Calu3 (cell line): Measurements from ENCODE around the gene FXN. TPM values are rescaled to one million over a fixed set of nuclear protein-coding genes. Genes with fewer than 3 reads are reported as not detected.

Source experiments
- BruUV-seq: library from RNA; stranded (reverse); fragments of 400-500 nt; replicated peaks from 2 replicates; lab custom pipeline; 2021; lab: Mats Ljungman, UMichigan
- CTCF ChIA-PET: fragments of 300-600 bp; sonication (Branson Sonifier 250); formaldehyde crosslinking; loops from one replicate; lab custom pipeline; 2022; ENCODE audit warnings: antibody characterized with exemption; lab: Charles Lee
- DNase-seq: peaks from one replicate; pipeline ENCODE4 v3.0.0; 2022
- H3K27ac Mint-ChIP-seq: one replicate; pipeline ENCODE4 v1.8.0; 2022; ENCODE audit warnings: mixed read lengths; ENCODE audit not compliant: unreplicated experiment
- H3K27me3 Mint-ChIP-seq: one replicate; pipeline ENCODE4 v1.8.0; 2022; ENCODE audit warnings: mixed read lengths; ENCODE audit not compliant: unreplicated experiment
- H3K36me3 Mint-ChIP-seq: one replicate; pipeline ENCODE4 v1.8.0; 2022; ENCODE audit warnings: mild to moderate bottlenecking, moderate library complexity, mixed read lengths; ENCODE audit not compliant: insufficient read depth, unreplicated experiment
- H3K4me1 Mint-ChIP-seq: one replicate; pipeline ENCODE4 v1.8.0; 2022; ENCODE audit warnings: mild to moderate bottlenecking, low read depth, mixed read lengths; ENCODE audit not compliant: unreplicated experiment
- H3K4me3 Mint-ChIP-seq: one replicate; pipeline ENCODE4 v1.8.0; 2022; ENCODE audit warnings: mild to moderate bottlenecking, low read depth, moderate library complexity, mixed read lengths; ENCODE audit not compliant: unreplicated experiment
- H3K9me3 Mint-ChIP-seq: one replicate; pipeline ENCODE4 v1.8.0; 2022; ENCODE audit warnings: low read depth, mixed read lengths; ENCODE audit not compliant: unreplicated experiment
- intact Hi-C: fragments of 100-400 bp; cut with micrococcal nuclease; formaldehyde crosslinking; loops from one replicate; pipeline ENCODE4 v1.10.0; 2022; ENCODE audit not compliant: unreplicated experiment
- total RNA-seq: library from RNA; stranded (reverse); gene quantifications from 2 replicates; pipeline ENCODE4 v1.2.3, GENCODE V29; 2022
- TF ChIP-seq, protein P1 (sequence below): fragments of 200-600 bp; IDR thresholded peaks from one replicate; pipeline ENCODE4 v1.8.0; 2022; ENCODE audit warnings: antibody characterized with exemption; ENCODE audit not compliant: unreplicated experiment

The FXN gene
- total RNA-seq, 1 experiment from 2014 or later, result 12.9 TPM

DNA sequence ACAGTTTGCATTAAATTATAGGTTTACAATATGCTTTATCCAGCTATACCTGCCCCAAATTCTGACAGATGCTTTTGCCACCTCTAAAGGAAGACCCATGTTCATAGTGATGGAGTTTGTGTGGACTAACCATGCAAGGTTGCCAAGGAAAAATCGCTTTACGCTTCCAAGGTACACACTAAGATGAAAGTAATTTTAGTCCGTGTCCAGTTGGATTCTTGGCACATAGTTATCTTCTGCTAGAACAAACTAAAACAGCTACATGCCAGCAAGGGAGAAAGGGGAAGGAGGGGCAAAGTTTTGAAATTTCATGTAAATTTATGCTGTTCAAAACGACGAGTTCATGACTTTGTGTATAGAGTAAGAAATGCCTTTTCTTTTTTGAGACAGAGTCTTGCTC lies 41.0 kb downstream of the FXN start:
- Mint-ChIP-seq H3K27me3 (no peaks in the 10 kb centered on the region), H3K4me3 (no peak overlapping the region), H3K4me1 (no peaks in the 10 kb centered on the region), H3K9me3 (no peaks in the 10 kb centered on the region), H3K36me3 (no peaks in the 10 kb centered on the region), H3K27ac (no peak overlapping the region)
- CTCF ChIA-PET, result no interaction called here
- no peak for DNase-seq
- intact Hi-C loops, result no loop called here
- TF ChIP-seq, protein P1, sequence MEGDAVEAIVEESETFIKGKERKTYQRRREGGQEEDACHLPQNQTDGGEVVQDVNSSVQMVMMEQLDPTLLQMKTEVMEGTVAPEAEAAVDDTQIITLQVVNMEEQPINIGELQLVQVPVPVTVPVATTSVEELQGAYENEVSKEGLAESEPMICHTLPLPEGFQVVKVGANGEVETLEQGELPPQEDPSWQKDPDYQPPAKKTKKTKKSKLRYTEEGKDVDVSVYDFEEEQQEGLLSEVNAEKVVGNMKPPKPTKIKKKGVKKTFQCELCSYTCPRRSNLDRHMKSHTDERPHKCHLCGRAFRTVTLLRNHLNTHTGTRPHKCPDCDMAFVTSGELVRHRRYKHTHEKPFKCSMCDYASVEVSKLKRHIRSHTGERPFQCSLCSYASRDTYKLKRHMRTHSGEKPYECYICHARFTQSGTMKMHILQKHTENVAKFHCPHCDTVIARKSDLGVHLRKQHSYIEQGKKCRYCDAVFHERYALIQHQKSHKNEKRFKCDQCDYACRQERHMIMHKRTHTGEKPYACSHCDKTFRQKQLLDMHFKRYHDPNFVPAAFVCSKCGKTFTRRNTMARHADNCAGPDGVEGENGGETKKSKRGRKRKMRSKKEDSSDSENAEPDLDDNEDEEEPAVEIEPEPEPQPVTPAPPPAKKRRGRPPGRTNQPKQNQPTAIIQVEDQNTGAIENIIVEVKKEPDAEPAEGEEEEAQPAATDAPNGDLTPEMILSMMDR, result no peak
- no TSS peak for BruUV-seq

DNA sequence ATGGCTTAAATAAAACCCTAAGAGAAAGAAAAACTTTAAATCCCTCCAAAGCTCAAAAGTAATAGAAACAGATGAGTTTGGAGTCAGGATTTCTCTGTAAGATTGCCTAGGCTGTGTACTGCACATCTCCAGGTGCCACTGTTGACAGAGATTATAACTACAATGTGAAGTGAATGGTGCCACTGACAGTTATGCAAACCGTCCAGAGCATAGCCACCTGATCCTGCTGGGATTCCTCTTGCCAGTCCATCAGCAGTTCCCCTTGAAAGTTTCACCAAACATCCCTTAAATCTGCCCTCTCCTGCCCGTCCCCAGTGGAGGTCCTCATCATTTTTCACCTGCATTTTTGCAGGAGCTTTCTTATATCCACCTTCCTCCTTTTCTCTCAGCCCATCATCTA lies 42.5 kb downstream of the FXN start:
- Mint-ChIP-seq H3K9me3 (no peaks in the 10 kb centered on the region), H3K4me1 (no peaks in the 10 kb centered on the region), H3K27ac (no peak overlapping the region), H3K27me3 (no peaks in the 10 kb centered on the region), H3K36me3 (no peaks in the 10 kb centered on the region), H3K4me3 (no peak overlapping the region)
- intact Hi-C loops, result no loop called here
- no peak for DNase-seq
- TF ChIP-seq, protein P1, result no peak
- no TSS peak for BruUV-seq
- CTCF ChIA-PET, result no interaction called here

DNA sequence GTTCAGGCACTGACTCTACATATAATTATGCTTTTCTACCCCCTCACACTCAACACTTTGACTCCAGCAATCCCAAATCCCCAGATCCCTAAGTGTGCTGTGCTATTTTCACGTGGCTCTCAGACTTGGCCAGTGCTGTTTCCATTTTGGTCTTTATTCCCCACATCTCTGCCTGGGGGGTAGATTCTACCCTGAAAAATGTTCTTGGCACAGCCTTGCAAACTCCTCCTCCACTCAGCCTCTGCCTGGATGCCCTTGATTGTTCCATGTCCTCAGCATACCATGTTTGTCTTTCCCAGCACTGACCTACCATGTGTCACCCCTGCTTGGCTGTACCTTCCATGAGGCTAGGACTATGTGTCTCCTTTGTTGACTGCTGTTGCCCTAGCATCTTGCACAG lies 43.0 kb downstream of the FXN start:
- BruUV-seq, result no TSS peak
- intact Hi-C loops, result no loop called here
- Mint-ChIP-seq H3K27ac (no peak overlapping the region), H3K4me3 (no peak overlapping the region), H3K36me3 (no peaks in the 10 kb centered on the region), H3K9me3 (no peaks in the 10 kb centered on the region), H3K27me3 (no peaks in the 10 kb centered on the region), H3K4me1 (no peaks in the 10 kb centered on the region)
- TF ChIP-seq, protein P1, result no peak
- CTCF ChIA-PET, result no interaction called here
- DNase-seq, result no peak

DNA sequence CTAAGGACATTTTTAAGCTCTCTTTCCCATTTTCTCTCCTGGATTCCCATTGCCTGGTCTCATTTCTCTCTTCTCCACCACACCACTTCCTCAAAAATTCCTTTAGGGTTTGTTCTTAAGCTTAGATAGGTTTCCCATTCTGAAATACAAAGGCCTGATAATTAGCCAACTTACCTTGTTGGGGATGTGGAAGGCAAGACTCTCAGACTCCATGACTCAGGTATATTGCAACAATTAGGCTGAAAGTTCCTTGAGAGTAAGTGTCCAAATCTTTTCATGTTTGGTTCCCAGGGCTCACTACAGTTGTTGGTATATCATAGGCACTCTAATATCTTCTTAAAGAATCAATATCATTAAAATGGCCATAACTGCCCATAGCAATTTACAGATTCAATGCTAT lies 43.6 kb downstream of the FXN start:
- no peaks in the 10 kb centered on the region for H3K36me3 Mint-ChIP-seq
- H3K27ac Mint-ChIP-seq, result no peak overlapping the region
- TF ChIP-seq, protein P1, result no peak
- no peak for DNase-seq
- H3K27me3 Mint-ChIP-seq, result no peaks in the 10 kb centered on the region
- intact Hi-C loops, result no loop called here
- no peak overlapping the region for H3K4me3 Mint-ChIP-seq
- CTCF ChIA-PET, result no interaction called here
- H3K9me3 Mint-ChIP-seq, result no peaks in the 10 kb centered on the region
- no peaks in the 10 kb centered on the region for H3K4me1 Mint-ChIP-seq
- BruUV-seq, result no TSS peak
